Ishikawa (cell line): ENCODE measurements around the gene GALM.

ENCODE experiments used
- CEBPB ChIP-seq: IDR thresholded peaks from 2 replicates; pipeline ENCODE4 v1.6.1; 2012
- CREB1 ChIP-seq: IDR thresholded peaks from 2 replicates; pipeline ENCODE4 v1.6.1; 2012; ENCODE audit warnings: low read depth
- EP300 ChIP-seq: IDR thresholded peaks from 2 replicates; pipeline ENCODE4 v1.6.1; 2012; ENCODE audit warnings: borderline replicate concordance
- FOXM1 ChIP-seq: IDR thresholded peaks from 2 replicates; pipeline ENCODE4 v1.6.1; 2012; ENCODE audit warnings: low read depth, borderline replicate concordance
- MAX ChIP-seq: IDR thresholded peaks from 2 replicates; pipeline ENCODE4 v1.6.1; 2012
- NFIC ChIP-seq: IDR thresholded peaks from 2 replicates; pipeline ENCODE4 v1.6.1; 2012
- RAD21 ChIP-seq: IDR thresholded peaks from 2 replicates; pipeline ENCODE4 v1.6.1; 2012; ENCODE audit warnings: low read depth
- REST ChIP-seq: IDR thresholded peaks from 2 replicates; pipeline ENCODE4 v1.6.1; 2012; ENCODE audit warnings: low read depth, mild to moderate bottlenecking
- TAF1 ChIP-seq: IDR thresholded peaks from 2 replicates; pipeline ENCODE4 v1.6.1; 2012; ENCODE audit warnings: low read depth, mild to moderate bottlenecking
- TCF12 ChIP-seq: IDR thresholded peaks from 2 replicates; pipeline ENCODE4 v1.6.1; 2012; ENCODE audit warnings: low read depth
- TEAD4 ChIP-seq: IDR thresholded peaks from 2 replicates; pipeline ENCODE4 v1.6.1; 2012
- YY1 ChIP-seq: IDR thresholded peaks from 2 replicates; pipeline ENCODE4 v1.6.1; 2012; ENCODE audit warnings: low read depth
- ZBTB7A ChIP-seq: IDR thresholded peaks from 2 replicates; pipeline ENCODE4 v1.6.1; 2012; ENCODE audit warnings: low read depth

- TF ChIP-seq REST, result no peak
- TF ChIP-seq RAD21, result no peak
- no peak for TF ChIP-seq FOXM1
- TF ChIP-seq CREB1, result no peak
- TF ChIP-seq CEBPB, result no peak
- TF ChIP-seq YY1, result peak; percentile 75
- no peak for TF ChIP-seq TCF12
- TF ChIP-seq EP300, result peak; percentile 37; the same call in 1 of the 2 replicates
- TF ChIP-seq ZBTB7A, result no peak
- no peak for TF ChIP-seq TAF1
- TF ChIP-seq MAX, result peak; percentile 67; the same call in 1 of the 2 replicates
- peak; percentile 63 for TF ChIP-seq TEAD4
- TF ChIP-seq NFIC, result peak; percentile 77
Measured at GRCh38 chr2:38720613-38721241, 54.8 kb downstream of the GALM start.
